Osteoblast (primary cell): ENCODE measurements around the gene PYROXD2. TPM values are rescaled to one million over a fixed set of nuclear protein-coding genes. Genes with fewer than 3 reads are reported as not detected.

Experiments used
- DNase-seq: peaks from one replicate; pipeline ENCODE4 v3.0.0; 2011; ENCODE audit warnings: low spot score, mixed read lengths; ENCODE audit not compliant: insufficient read length; ENCODE audit errors: missing footprints
- H2AFZ ChIP-seq: 2 replicates; pipeline ENCODE4 v1.6.0; 2011; ENCODE audit warnings: mild to moderate bottlenecking, low read length
- H3K27ac ChIP-seq: 2 replicates; pipeline ENCODE4 v1.5.1; 2011; ENCODE audit warnings: mild to moderate bottlenecking, low read depth, low read length, moderate library complexity
- H3K27me3 ChIP-seq: 2 replicates; pipeline ENCODE4 v1.6.0; 2012; ENCODE audit warnings: mild to moderate bottlenecking, control low read depth, inconsistent platforms, low read length, moderate library complexity; ENCODE audit not compliant: insufficient read depth
- H3K36me3 ChIP-seq: 2 replicates; pipeline ENCODE4 v1.5.1; 2011; ENCODE audit warnings: mild to moderate bottlenecking, low read length, control low read depth, moderate library complexity; ENCODE audit not compliant: insufficient read depth
- H3K4me1 ChIP-seq: 2 replicates; pipeline ENCODE4 v1.5.1; 2011; ENCODE audit warnings: mild to moderate bottlenecking, low read length, control low read depth, moderate library complexity; ENCODE audit not compliant: insufficient read depth
- H3K4me2 ChIP-seq: 2 replicates; pipeline ENCODE4 v1.6.0; 2011; ENCODE audit warnings: mild to moderate bottlenecking, low read length; ENCODE audit not compliant: insufficient read depth
- H3K4me3 ChIP-seq: fragments of 200-600 bp; sonication (generic); 3 replicates; pipeline ENCODE4 v1.5.1; 2012; ENCODE audit warnings: mild to moderate bottlenecking, low read length, inconsistent platforms; ENCODE audit not compliant: insufficient read depth
- H3K79me2 ChIP-seq: 2 replicates; pipeline ENCODE4 v1.6.0; 2012; ENCODE audit warnings: mild to moderate bottlenecking, low read length, control low read depth, inconsistent platforms; ENCODE audit not compliant: insufficient read depth
- H3K9me3 ChIP-seq: 2 replicates; pipeline ENCODE4 v1.5.1; 2011; ENCODE audit warnings: low read depth, low read length, control low read depth
- H4K20me1 ChIP-seq: 2 replicates; pipeline ENCODE4 v1.6.0; 2012; ENCODE audit warnings: mild to moderate bottlenecking, low read length, control low read depth; ENCODE audit not compliant: insufficient read depth
- CTCF ChIP-seq: IDR thresholded peaks from 2 replicates; pipeline ENCODE4 v1.5.1; 2011; ENCODE audit warnings: mild to moderate bottlenecking, low read depth, low read length, moderate library complexity; ENCODE audit errors: extremely low read depth
- total RNA-seq: library from RNA; depleted of rRNA; stranded (reverse); fragments of >200 nt; gene quantifications from 2 replicates; pipeline ENCODE4 v1.2.3, GENCODE V29; 2012

The PYROXD2 gene
- 11.6 and 12.4 TPM in 2 replicates for total RNA-seq

GRCh38 chr10:98414932-98415730 lies at the start of gene PYROXD2:
Gene PYROXD2, minus strand, starts transcription at chr10:98415182. Its CDS starts 47 bp downstream, at chr10:98415135.
- Histone ChIP-seq H3K36me3 (peaks cover 17% of the 10 kb centered on the region), H3K4me3 (peak within 1 kb of the TSS; percentile 94), H3K27ac (peak within 1 kb of the TSS; percentile 58), H3K4me2 (peak within 1 kb of the TSS; percentile 93), H3K4me1 (peaks cover 14% of the 10 kb centered on the region), H3K9me3 (no peaks in the 10 kb centered on the region), H4K20me1 (no peaks in the 10 kb centered on the region), H2AFZ (peak within 1 kb of the TSS; percentile 93), H3K79me2 (peaks cover 10% of the 10 kb centered on the region), H3K27me3 (no peaks in the 10 kb centered on the region)
- DNase-seq, result peak; percentile 99
- no peak for TF ChIP-seq CTCF

GRCh38 chr10:98463976-98464754 lies 49.2 kb upstream of the PYROXD2 start:
- H3K27ac ChIP-seq, result no peak overlapping the region
- H3K27me3 ChIP-seq, result peaks cover 10% of the 10 kb centered on the region
- H3K4me2 ChIP-seq, result no peak overlapping the region
- no peak overlapping the region for H3K4me3 ChIP-seq
- no peaks in the 10 kb centered on the region for H3K9me3 ChIP-seq
- DNase-seq, result no peak
- H3K36me3 ChIP-seq, result no peaks in the 10 kb centered on the region
- H2AFZ ChIP-seq, result no peak overlapping the region
- peaks cover 20% of the 10 kb centered on the region for H3K4me1 ChIP-seq
- no peaks in the 10 kb centered on the region for H4K20me1 ChIP-seq
- TF ChIP-seq CTCF, result no peak
- H3K79me2 ChIP-seq, result no peaks in the 10 kb centered on the region

DNA sequence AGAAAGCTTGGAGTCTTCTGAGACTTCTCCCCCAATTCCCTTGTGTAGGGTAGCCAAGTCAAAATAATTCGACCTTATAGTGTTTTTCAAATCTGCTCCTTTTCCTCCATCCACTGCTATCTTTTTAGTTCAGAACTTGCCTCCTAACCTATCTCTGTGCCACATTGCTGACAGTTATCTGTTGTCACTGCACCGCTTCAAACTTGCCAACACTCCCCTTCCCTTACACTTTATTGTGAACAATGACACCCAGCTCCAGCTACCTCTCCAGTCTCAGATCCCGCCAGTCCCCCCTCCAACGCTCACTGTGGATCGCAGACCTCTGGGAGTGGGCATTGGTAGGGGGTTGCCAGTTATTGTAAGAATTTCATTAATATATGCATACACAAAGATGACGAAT lies 48.0 kb upstream of the PYROXD2 start:
- H3K4me3 ChIP-seq, result no peak overlapping the region
- H3K9me3 ChIP-seq, result no peaks in the 10 kb centered on the region
- H3K79me2 ChIP-seq, result no peaks in the 10 kb centered on the region
- no peaks in the 10 kb centered on the region for H3K36me3 ChIP-seq
- TF ChIP-seq CTCF, result no peak
- H2AFZ ChIP-seq, result no peak overlapping the region
- H4K20me1 ChIP-seq, result no peaks in the 10 kb centered on the region
- H3K27me3 ChIP-seq, result peaks cover 5% of the 10 kb centered on the region
- peaks cover 20% of the 10 kb centered on the region for H3K4me1 ChIP-seq
- H3K4me2 ChIP-seq, result no peak overlapping the region
- H3K27ac ChIP-seq, result no peak overlapping the region
- DNase-seq, result no peak

DNA sequence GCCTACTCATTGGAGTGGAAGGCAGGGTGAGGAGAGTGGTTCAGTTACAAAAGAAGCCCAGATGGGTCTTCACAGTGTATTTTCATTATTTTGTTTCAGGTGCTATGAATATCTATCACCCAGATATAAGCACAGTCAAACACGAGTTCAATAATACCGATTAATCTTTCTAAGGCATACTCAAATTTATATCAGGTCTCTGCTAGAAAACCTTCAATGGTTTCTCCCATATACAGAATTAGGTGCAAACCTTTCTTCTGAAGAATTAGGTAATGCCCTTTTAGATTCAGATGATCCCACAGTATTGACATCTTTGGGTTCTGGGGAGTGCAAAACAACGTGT lies 46.5 kb upstream of the PYROXD2 start:
- H2AFZ ChIP-seq, result no peak overlapping the region

More for the DNA sequence above, 46.5 kb upstream of the PYROXD2 start:
- no peak overlapping the region for H3K4me3 ChIP-seq
- no peaks in the 10 kb centered on the region for H3K9me3 ChIP-seq
- peaks cover 2% of the 10 kb centered on the region for H3K27me3 ChIP-seq
- no peaks in the 10 kb centered on the region for H4K20me1 ChIP-seq
- H3K36me3 ChIP-seq, result no peaks in the 10 kb centered on the region
- DNase-seq, result no peak
- peak overlapping the region; percentile 51 for H3K4me2 ChIP-seq
- H3K4me1 ChIP-seq, result peaks cover 15% of the 10 kb centered on the region
- TF ChIP-seq CTCF, result no peak
- no peaks in the 10 kb centered on the region for H3K79me2 ChIP-seq
- peak overlapping the region; percentile 46 for H3K27ac ChIP-seq
